ENCODE measurements around the gene ASB14. TPM values are rescaled to one million over a fixed set of nuclear protein-coding genes. Genes with fewer than 3 reads are reported as not detected.

The ASB14 gene
- total and polyA plus RNA-seq, 2 donors (not counting 1 experiment from before 2014, with no cell fraction given) = not detected

- no peak overlapping the region for H2AFZ ChIP-seq (ENCODE audit: insufficient read depth, low read depth, low read length, poor library complexity, severe bottlenecking)
- WGBS (ENCODE audit: insufficient coverage) = no CpG with 5 or more reads among the region's 2 CpGs
- H3K4me3 ChIP-seq (ENCODE audit: control extremely low read depth in 1 of 5, extremely low read depth in 1 of 5, insufficient read depth in 1 of 5, low read depth in 2 of 5, low read length in 4 of 5) = no peak overlapping the region
- Mint-ChIP-seq H3K4me1 (no peaks in the 10 kb centered on the region), H3K4me3 (no peak overlapping the region), H3K27me3 (no peaks in the 10 kb centered on the region), H3K9me3 (ENCODE audit: insufficient read depth) (no peaks in the 10 kb centered on the region), H3K27ac (no peak overlapping the region)
- H3K9ac ChIP-seq (ENCODE audit: low read length) = no peak overlapping the region
- no peaks in the 10 kb centered on the region for H3K27me3 ChIP-seq (replicated peaks in 1 of 4; ENCODE audit: control extremely low read depth in 1 of 4, control insufficient read depth in 3 of 4, insufficient read depth in 4 of 4, low read length in 3 of 4)
- H4K20me1 ChIP-seq (ENCODE audit: control insufficient read depth, insufficient read depth, low read length, poor library complexity, severe bottlenecking) = peaks cover 8% of the 10 kb centered on the region
- ATAC-seq (ENCODE audit: low read depth) (no peak), DNase-seq (no peak)
- ChIA-PET POLR2A (no interaction called here), CTCF (interaction anchor here (0.9 kb wide), 1 partner anchor 75 kb away, joined by 4 read pairs; no protein-coding TSS in a partner anchor)
- no peak for TF ChIP-seq EZH2 (IDR thresholded peaks at IDR 0.05; ENCODE audit: borderline replicate concordance, insufficient read depth, low read depth, low read length, poor library complexity, severe bottlenecking)
- no peak for TF ChIP-seq CTCF (IDR thresholded peaks at IDR 0.05)
- H3K4me2 ChIP-seq (replicated peaks; ENCODE audit: low read depth, low read length, poor library complexity, severe bottlenecking) = no peak overlapping the region
- peaks cover 11% of the 10 kb centered on the region for H3K79me2 ChIP-seq (ENCODE audit: control insufficient read depth, insufficient read depth, low read length)
- H3K9me3 ChIP-seq (ENCODE audit: control extremely low read depth in 1 of 3, control insufficient read depth in 2 of 3, insufficient read depth in 1 of 3, low read length in 2 of 3) = no peaks in the 10 kb centered on the region
- no peak overlapping the region for H3K27ac ChIP-seq (ENCODE audit: low read length in 2 of 2)
- intact Hi-C loops (cut with micrococcal nuclease) = no loop called here
- no peaks in the 10 kb centered on the region for H3K4me1 ChIP-seq (ENCODE audit: control insufficient read depth in 2 of 2, insufficient read depth in 2 of 2, low read length in 2 of 2)
- H3K36me3 ChIP-seq (replicated peaks in 1 of 2; ENCODE audit: control extremely low read depth in 1 of 2, control insufficient read depth in 1 of 2, extremely low read depth in 1 of 2, insufficient read depth in 2 of 2, low read length in 1 of 2) = peaks cover 32 to 92% of the 10 kb centered on the region in 2 experiments
These were observed 47.5 kb downstream of the ASB14 start for GRCh38 chr3:57244946-57245345.
